ENCODE measurements around the gene TEX51.

The TEX51 gene

DNA sequence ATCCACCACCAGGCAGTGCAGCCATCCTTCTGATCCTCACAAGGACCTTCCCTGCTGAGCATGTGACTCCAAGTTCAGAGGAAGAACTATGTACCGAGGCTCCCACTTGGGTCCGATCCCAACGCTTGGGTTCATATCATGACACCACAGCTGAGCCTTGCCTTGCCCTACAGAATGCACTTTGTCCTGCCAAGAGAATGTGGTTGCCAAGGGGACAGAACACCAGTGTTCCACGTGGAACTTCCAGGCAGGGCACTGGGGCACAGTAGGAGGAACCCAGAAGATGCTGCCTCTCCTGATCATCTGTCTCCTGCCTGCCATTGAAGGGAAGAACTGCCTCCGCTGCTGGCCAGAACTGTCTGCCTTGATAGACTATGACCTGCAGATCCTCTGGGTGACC, at the start of gene TEX51:
TEX51 (plus strand) TSS at position 255 of the 400 bp plus-strand sequence; CDS start at position 284, 29 bp downstream.
- DNase-seq: no peak

DNA sequence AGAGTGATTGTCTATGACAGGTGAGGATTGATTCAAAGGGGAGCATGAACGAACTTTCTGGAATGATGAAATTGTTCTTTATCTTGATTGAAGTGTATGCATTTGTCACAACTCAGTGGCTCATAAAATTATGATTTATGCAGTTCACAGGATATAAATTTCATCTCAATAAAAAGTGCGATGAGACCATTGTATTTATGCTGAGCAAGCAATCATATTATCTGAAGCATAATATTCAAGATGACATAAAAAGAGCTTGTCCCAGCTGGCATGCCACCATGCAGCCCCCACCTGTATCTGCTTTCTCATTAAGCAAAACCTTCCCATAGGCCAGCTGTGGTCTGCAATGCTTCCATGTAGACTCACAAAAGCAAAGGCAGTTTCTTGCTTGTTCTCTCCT, 49.6 kb upstream of the TEX51 start:
- no peak for DNase-seq

DNA sequence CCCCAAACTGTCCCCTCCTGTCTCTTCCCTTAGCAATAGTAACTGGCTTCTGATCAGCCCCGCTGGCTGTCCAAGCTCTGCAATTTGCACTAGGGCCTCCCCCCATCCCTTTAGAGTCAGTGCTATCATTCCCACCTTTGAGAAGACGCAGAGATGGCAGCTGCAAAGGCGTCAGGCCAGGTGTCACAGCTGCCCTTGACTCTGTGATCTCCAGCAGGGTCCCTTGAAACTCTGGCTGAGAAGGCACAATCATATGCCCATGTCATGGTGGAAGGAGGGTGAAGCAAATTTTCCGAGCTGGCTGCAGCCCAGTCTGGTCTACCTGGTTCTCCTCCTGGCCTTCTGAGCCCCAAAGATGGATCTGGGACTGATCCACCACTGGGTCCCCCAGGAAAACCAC, 49.2 kb upstream of the TEX51 start:
- no peak for DNase-seq

DNA sequence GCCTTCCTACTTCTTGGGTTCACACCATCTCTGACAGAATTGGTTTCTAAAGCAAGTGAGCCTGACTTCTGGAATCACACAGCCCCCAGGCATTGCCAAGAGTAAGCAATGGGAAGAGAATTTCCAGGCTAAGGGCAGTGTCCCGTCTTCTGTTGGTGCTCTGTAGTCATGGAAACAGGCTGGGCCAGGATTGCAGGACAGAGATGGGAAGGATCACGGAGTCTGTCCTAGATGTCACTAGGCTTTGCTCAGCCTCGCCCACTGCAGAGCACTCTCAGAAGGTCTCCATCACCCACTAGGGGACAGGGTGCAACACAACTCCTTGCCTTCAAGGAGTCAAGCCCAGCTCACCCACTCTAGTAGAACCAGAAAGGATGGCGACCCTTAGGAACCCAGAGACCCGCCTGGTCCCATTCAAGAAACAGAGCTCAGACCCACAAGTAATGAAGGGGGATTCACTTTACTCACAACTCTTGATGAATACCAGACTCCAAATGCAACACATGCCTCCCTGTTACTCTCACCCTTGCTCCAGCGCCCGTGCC, 48.6 kb upstream of the TEX51 start:
- DNase-seq: no peak

DNA sequence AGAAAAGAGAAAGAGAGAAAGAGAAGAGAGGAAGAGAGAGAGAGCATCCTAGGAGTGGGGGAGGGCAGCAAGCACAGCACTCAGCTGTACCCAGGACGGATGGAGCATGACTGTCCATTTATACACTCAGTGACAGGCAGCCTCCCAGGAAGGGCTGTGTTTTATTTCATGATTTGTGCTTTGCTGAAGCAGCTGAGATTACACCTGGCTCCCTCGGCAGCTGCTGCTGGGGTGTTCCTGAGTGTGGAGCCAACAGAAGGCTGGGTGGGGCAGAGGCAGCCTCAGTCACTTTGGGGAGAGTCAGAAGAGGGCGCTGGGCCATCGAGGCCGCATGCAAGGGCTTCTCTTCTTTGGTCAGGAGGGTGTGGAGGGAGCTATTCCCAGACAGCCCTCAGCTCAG, 47.8 kb upstream of the TEX51 start:
- DNase-seq: no peak

DNA sequence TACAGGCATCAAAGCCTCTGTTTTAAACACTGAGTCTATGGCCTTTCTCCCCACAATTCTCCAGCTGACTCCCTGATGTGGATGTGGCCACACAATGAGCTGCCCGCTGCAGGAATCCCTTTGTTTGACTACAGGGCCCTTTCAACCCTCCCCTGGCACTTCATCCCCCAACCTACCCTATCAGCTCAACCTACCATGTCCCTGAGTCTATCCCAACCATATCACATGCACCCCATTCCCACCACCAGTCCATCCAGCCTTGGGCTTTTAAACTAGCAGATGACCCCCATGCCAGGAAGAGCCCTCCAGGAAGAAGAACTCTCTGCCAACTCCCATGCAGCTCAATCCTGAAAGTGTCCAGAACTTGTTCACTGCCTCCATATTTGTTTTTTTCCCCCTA, 46.9 kb upstream of the TEX51 start:
- DNase-seq: no peak

DNA sequence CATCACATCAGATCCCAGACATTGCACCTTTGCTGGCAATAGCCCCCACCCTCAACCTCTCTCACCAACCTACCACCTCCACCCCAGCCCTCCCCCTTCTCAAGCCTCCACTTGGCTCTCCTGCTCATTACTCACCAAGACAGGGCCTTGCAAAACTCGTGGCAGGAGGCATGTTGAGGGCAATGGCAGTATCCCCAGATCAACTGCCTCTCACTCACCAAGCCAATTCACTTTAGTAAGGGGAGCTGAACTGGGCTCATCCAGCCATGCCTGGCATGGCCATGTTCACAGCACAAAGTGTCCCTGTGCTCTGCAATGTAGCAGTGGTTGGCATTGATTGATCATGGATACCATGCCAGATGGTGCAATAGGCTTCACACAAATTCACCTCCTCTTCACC, 46.3 kb upstream of the TEX51 start:
- DNase-seq: no peak

DNA sequence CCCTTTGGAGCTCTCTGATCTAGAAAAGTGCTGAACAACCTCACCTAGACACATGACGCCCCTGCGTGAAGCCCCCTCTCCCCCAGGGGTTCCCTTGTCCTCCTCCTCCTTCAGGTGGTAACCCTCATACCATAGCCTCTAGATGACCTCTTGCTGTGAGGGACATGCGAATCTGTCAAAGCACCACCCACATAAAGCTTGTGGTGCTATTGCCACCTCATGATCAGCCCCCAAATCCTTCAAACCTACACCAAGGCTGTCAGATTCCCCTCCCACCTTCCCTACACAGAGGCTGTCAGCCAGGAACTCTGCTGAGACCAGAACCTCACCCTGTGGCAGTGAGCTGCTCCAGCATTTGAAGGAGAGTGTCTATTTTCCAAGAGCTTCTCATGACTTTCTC, 43.1 kb upstream of the TEX51 start:
- no peak for DNase-seq

DNA sequence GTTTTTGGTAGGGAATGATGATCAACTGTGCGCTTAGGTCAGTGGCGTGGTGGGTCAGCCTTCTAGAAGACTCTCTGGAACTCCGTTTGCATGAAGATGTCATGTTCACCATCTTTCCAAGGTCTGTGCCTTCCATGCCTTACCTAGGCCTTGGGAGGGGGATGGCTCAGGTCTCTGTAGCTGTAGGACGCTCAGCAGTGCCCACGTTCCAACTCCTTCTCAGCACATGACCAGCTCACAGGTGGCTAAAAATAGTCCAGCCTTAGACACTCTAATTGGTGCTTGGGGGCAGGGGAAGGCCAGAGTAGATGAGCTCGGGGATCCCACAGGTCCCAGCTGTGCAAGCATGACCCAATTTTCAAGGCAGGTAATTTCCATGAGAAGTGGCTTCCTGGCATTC, 42.3 kb upstream of the TEX51 start:
- DNase-seq: no peak

DNA sequence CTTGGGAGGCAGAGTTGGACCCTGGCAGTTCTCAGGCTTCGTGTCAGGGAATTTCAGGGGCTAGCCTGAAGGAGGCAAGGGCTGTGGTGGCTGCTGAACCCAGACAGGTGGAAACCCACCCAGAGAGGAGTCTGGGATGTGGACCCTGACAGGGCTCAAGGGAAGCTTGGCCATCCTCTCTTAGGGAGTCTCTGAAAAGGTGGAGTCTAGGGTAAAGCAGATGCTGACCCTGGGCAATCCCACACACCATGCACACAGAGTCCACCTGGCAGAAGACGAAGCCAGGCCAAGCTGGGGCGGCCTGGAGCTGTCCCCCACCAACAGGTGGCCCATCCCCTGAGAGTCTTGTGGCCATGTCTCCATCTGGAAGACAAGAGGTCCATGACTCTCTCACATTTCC, 41.2 kb upstream of the TEX51 start:
- DNase-seq: no peak

DNA sequence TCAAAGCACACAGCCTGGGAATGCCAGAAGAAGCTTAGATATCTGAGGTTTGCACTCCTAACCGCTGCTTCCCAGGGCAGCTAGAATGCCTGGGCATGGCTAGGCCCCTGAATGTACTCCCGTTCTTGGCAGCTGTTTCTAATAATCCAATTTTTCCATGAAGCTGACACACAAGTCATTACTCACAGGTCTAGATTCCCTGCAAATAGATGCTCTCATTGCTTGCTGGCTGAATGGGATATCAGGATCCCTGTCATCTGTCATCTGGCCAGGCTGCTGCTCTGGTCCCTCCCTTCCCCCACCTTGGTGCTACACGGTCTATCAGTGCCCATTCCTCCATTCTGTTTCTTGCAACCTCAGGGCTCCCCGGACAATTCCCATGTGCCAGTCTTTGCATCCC, 40.7 kb upstream of the TEX51 start:
- DNase-seq: no peak

DNA sequence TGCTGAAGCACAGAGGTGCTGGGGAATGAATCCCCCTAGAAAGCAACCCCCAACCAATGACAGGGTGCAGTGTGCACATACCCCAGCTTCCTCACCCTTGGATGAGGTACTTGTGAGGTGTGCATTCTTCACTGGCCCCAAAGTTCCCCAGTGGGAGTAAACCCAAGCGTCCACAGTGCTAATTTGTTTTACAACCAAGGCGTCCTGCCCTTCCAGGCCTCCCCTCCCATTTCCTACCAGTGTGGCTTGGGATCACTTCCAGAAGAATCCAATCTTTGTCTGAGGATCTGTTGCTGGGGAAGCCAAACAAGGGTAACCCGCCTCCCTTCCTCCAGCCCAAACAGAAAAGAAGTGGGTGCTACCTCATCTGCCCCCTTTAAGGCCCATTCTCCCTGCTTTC, 40.3 kb upstream of the TEX51 start:
- DNase-seq: no peak

DNA sequence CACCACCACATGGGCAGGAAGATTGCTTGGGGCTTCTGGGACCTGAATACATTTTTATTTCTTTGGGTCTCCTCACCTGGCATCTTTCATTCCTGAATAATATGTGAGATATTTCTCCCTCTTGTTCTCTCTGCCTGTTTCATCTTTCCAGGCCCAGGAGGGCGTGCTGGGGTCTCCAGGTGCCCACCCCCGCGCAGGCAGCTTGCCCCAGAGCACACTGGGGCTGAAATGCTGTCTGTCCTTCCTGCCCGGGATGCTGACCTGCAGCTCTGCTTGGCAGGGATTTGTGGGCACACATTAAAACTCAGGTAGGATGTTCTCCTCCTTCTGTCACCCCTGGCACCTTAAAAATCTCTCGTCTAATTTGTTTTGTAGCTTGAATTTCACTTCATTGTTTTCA, 39.7 kb upstream of the TEX51 start:
- DNase-seq: no peak

DNA sequence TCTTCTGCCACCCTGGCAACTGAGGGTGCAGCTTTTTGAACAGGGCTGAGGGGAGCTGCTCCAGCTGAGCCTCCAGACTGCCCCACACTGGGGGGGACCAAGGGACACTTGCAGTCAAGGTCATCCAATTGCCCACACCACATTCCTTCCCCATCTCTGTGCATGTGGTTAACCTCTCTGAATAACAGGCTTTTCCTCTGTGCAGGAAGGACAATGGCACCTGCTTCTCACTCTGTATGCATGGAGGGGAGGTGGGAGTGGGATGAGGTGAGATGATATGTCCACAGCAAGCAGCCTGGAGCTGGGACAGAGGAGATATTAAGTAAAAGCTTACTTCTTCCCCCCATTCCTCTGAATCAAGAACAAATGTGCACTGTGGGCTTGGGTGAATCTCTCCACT, 39.1 kb upstream of the TEX51 start:
- DNase-seq: no peak

DNA sequence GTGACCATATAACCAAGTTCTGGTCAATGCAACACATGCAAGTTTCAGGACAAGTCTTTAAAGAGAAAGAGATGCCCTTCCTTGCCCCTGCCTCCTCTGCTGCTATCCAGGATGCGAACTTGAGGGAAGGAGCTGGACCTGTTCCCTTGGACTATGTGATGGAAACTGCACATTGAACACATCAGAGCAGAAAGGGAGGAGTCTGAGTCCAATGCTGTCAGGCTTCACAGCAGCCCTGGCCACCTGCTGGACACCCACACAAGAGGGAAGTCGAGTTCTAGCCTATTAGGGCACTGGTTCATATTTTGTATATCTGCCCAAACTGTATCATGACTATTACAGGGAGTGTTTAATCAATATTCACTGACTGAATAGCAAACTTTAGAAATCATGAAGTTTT, 38.3 kb upstream of the TEX51 start:
- DNase-seq: no peak

DNA sequence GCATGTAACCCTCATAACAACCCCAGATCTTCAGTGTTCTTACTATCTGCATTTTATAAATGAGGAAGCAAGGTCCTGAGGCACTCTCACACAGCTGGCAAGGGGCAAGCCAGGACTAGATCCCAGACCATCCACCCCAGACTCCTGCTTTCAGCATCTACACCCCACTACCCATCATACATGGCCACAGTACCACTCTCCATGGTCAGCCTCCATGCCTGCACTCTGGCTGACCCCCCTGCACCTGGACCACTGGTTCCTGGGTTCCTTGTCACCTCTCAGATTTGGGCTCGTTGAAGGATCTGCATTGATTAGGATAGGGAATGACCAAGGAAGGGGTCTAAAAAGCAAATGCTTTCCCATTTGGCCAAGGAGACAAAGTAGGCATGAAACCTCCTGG, 36.0 kb upstream of the TEX51 start:
- DNase-seq: no peak

DNA sequence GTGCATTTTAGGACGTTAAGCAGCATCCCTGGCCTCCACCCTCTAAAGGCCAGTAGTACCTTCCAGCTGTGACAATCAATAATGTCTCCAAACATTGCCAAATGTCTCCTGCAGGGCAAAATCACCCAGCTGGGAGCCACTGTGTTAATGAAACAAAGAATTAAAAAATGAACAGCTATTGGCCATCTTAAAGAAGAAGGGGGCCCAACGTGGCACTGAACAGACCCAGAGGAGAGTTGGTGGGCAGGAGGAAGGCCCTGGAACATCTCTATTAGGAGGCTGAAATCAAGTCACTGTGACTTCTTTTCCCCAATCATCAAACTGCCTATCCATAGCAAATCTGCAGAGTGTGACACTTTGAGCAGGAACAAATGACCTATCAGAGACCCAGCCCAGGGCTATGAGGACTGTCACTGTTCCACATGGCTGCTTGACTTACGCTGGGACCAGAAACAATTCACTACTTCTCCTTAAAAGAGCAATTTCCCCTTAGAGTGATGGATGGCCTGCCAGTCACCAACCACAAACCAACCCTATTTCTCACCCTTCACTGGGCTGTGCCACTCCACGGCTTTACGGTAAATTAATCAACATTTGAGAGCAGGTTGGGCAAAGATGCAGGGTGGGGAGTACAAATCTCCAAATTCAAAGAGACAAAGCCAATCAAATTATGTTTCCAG, 35.2 kb upstream of the TEX51 start:
- DNase-seq: no peak

DNA sequence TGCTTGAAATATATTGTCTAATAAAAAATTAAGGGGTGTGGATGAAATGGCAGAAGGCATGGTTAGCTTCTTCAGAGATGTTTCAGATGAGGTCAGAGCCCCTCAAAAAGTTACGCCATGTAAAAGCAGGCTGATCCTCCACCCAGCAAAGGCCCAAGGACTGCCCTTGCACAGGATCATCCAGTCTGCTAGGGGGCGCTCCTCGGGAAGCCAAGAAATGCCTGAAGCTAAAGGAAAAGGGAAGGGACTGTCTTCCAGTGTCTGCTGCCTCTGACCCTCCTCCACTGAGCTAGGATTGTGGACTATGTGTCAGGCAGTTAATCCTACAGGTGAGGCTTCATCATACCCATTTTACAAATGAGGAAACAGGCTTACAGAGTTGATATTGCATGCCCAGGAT, 33.8 kb upstream of the TEX51 start:
- DNase-seq: no peak

DNA sequence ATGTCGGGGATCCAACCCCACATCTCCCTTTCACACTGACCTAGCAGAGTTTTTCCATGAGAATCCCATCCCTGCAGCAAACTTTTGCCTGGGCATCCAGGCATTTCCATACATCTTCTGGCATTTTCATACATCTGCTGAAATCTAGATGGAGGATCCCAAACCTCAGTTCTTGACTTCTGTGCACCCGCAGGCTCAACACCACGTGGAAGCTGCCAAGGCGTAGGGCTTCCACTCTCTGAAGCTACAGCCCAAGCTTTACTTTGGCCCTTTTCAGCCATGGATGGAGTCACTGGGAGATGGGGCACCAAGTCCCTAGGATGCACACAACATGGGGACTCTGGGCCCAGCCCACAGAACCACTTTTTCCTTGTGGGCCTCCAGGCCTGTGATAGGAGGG, 32.2 kb upstream of the TEX51 start:
- no peak for DNase-seq

DNA sequence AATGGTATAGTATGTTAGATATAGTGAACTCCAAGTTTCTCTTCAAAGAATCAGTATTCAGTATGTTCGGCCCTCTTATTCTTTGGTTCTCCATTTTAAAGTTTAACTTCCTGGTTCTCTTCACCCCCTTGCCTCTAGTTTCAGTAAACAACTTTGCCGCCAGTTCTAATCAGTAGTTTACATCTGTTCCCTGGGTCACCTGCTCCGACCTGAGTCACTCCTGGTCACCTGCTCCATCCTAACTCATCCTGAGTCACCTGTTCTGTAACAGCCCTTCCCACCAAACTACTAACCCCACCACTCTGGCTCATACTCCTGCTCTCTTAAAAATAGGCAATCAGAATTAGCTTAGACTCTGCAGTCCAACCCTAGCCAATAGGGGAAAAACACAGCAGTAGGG, 23.7 kb upstream of the TEX51 start:
- no peak for DNase-seq

DNA sequence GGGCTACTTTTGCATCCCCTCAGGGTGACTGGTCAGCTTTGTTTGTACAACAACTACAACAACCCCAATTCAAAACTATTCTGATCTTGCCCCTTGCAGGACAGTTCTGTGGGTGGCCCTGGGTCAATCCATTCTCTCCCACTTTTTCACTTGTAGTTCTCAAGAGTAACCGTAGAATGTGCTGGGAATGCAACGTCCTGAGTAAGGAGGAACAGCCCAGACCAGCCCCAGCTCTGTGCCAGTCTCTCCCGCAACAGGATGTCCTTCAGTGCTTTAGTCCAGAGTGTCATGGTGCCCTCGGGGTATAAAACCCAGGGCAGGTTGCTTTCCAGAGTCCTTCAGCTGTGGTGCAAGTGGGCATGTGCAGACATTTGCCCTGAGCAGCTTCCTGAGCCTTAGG, 22.1 kb upstream of the TEX51 start:
- DNase-seq: no peak

DNA sequence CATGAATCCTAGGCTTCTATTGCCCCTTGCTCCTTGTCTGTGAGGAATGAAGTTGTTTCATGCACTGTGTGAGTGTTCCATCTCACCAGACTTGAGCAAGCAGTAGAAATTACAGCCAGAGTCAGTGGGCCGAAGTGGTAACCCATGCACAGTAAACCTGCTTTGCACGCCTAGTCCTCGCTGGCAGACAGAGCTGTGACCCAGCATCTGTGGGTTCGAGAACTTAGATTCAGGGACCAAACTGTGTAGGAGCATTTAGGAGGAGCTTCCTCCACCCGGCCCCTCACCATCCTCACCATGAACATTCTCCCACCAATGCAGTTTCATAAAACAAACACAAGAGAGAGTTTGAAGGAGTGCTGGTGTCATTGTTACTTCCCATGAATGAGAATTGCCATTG, 21.6 kb upstream of the TEX51 start:
- DNase-seq: no peak

DNA sequence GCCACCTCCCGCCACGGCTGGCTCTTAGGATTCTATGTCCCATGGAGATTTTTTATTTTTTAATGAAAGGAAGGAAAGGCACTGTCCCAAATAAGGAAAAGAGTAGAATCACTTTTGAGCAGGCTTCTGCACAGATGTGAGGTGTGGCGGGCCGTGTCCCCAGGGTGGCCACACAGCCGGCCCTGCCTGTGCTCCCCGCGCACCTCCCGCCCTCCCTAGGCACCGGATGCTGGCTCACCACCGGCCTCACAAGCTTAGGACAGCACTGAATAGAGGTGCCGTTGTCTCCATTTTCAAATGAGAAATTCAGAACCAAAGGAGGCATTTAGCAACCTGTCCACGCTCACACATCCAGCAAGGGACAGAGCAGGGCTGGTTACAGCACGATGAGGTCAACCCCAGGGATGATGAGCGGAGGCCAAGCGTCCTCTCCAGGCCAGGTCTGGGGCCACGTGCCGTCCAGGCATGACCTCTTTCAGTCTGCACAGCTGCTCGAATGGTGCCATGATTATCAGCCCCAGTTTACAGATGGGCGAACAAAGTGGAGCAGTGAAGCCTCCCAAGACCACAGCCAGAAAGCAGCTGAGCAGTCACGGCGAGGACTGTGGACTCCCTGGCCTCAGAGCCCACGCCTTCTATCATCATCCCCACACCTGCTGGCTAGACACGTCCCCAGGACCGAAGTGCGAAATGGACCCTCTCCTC, 20.7 kb upstream of the TEX51 start:
- no peak for DNase-seq

DNA sequence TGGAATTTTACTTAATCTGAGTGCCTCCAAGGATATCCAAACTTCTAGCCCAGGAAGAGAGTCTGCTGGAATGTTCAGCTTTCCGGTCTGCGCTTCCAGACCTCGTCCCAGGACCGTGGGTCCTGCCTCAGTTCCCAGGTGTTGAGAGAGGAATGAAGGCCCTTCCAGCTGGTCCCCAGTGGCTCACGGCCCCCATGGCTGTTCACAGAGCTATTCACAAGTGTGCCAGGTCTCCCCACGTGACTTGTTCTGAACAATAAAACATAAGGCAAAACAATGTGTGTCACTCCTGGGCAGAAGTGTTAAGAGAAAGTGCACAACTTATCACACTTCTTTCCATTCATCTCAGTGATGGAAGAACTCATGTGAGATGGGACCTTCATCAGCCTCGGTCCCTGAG, 20.1 kb upstream of the TEX51 start:
- DNase-seq: no peak

All from NCI-H345 (cell line).